K562 (cell line): ENCODE data around the gene DLGAP3.

Experiments
- CTCF ChIP-seq, 3 experiments: IDR thresholded peaks in 2 of 3; conservative IDR thresholded peaks in 1 of 3; 2 replicates each; pipeline ENCODE4 v1.5.1; 2011 to 2012; ENCODE audit warnings: low read length in 3 of 3, mild to moderate bottlenecking in 3 of 3, control low read depth in 2 of 3, improper control_type of control experiment in 1 of 3, inconsistent platforms in 1 of 3, low read depth in 1 of 3, mixed read lengths in 1 of 3, moderate library complexity in 1 of 3; ENCODE audit not compliant: insufficient read depth in 2 of 3
- NRF1 ChIP-seq, 2 experiments: fragments of 450-650 bp; IDR thresholded peaks in 1 of 2; conservative IDR thresholded peaks in 1 of 2; 2 replicates each; pipeline ENCODE4 v1.6.1; 2014; ENCODE audit warnings: mild to moderate bottlenecking in 2 of 2

DNA sequence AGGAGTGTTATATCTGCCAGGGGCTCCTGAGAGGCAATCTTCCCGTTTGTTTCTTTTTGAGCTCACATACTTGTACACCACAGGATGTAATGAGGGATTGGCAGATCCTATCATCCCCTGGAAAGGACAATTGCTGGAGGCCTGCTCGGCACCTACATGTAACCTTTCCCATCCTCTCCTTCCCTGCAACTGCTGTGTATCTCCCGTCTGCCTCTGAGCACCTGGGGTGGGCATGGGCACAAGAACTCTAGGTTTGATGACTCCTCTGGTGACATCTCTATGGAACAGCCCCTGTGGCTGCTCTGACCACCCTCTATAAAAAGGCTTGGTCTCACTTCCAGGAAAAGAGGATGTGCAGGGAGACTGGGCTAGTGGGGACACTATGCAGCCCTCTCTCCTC, 44.9 kb downstream of the DLGAP3 start:
- no peak for TF ChIP-seq CTCF (IDR thresholded peaks at IDR 0.05 in 2 of 3, conservative IDR thresholded peaks at IDR 0.05 in 1 of 3; ENCODE audit: insufficient read depth in 2 of 3, low read depth in 1 of 3, low read length in 3 of 3)
- TF ChIP-seq NRF1 (conservative IDR thresholded peaks at IDR 0.05 in 1 of 2, IDR thresholded peaks at IDR 0.05 in 1 of 2): no peak
